ENCODE measurements around the gene LAMTOR3. TPM values are rescaled to one million over a fixed set of nuclear protein-coding genes. Genes with fewer than 3 reads are reported as not detected.
A peak's percentile ranks its signal among the peaks of the same experiment; 100 is the strongest.

The LAMTOR3 gene
- 10 to 100 TPM; 52.5 to 67.3 TPM for total RNA-seq
- 10 to 100 TPM; 65.8 to 85.0 TPM for polyA plus RNA-seq (ENCODE audit: insufficient read length in 2 of 2)
- long read RNA-seq, donor 1, full-length matches to known transcripts = 45 of 45 reads
- long read RNA-seq, donor 1, partial matches to known transcripts = 0 of 45 reads
- long read RNA-seq, donor 1, other reads (novel, unspliced or antisense) = 0 of 45 reads
- long read RNA-seq, donor 2, full-length matches to known transcripts = 25 of 25 reads
- long read RNA-seq, donor 2, partial matches to known transcripts = 0 of 25 reads
- long read RNA-seq, donor 2, other reads (novel, unspliced or antisense) = 0 of 25 reads
- long read RNA-seq, donor 3, full-length matches to known transcripts = 25 of 25 reads
- long read RNA-seq, donor 3, partial matches to known transcripts = 0 of 25 reads
- long read RNA-seq, donor 3, other reads (novel, unspliced or antisense) = 0 of 25 reads
- long read RNA-seq, donor 4, full-length matches to known transcripts = 63 of 69 reads
- long read RNA-seq, donor 4, partial matches to known transcripts = 6 of 69 reads
- long read RNA-seq, donor 4, other reads (novel, unspliced or antisense) = 0 of 69 reads

- 0% methylated on average over 14 of the region's 40 CpGs for WGBS (ENCODE audit: insufficient coverage)
- peaks cover 13% of the 10 kb centered on the region for H3K4me1 ChIP-seq (ENCODE audit: control insufficient read depth, insufficient read depth, low read length)
- peak; percentile 78 to 98 (median 84) for DNase-seq (ENCODE audit: low read depth in 4 of 6, low spot score in 6 of 6)
These were observed at the start of gene LAMTOR3 for GRCh38 chr4:99894161-99894997. Gene LAMTOR3 (minus strand): TSS chr4:99894427. CDS start chr4:99893963, 464 bp downstream.

DNA sequence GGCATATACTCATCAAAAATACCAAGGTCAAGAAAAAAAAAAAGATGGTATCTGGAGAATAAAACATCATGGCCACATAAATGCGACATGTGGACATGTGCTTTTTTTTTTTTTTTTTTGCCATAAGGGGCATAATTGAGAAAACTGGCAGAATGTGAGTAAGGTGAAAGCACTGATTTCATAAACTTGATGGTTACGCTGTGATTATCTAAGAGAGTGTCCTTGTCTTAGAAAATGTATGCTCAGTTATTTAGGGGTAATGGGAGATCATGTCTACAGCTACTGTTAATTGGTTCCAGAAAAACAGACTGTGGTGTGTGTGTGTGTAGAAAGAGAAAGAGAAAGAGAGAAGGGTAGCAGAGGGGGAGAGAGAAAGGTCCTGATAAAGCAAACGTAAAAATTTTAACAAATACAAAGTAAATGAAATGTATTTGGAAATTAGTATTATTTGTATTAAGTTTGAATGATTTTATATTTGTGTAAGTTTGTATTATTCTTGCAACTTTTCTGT is 44.1 kb upstream of the LAMTOR3 start:
- Histone ChIP-seq H3K4me3 (ENCODE audit: low read depth, low read length) (no peak overlapping the region), H3K4me1 (ENCODE audit: control insufficient read depth, insufficient read depth, low read length) (no peaks in the 10 kb centered on the region), H3K27ac (ENCODE audit: low read depth, low read length) (no peak overlapping the region), H3K36me3 (ENCODE audit: control insufficient read depth, insufficient read depth, low read length) (no peaks in the 10 kb centered on the region), H3K9me3 (ENCODE audit: control insufficient read depth, insufficient read depth, low read length) (peaks cover 7% of the 10 kb centered on the region), H3K27me3 (ENCODE audit: control insufficient read depth, insufficient read depth, low read length) (no peaks in the 10 kb centered on the region)
- 100% methylated on average over 2 of the region's 3 CpGs for WGBS (ENCODE audit: insufficient coverage)
- no peak for DNase-seq (ENCODE audit: low read depth in 4 of 6, low spot score in 6 of 6)

More at GRCh38 chr4:99894161-99894997, at the start of gene LAMTOR3:
- H3K9me3 ChIP-seq (ENCODE audit: control insufficient read depth, insufficient read depth, low read length) = no peaks in the 10 kb centered on the region
- H3K4me3 ChIP-seq (ENCODE audit: low read depth, low read length) = peak within 1 kb of the TSS; percentile 96
- no peaks in the 10 kb centered on the region for H3K36me3 ChIP-seq (ENCODE audit: control insufficient read depth, insufficient read depth, low read length)
- H3K27ac ChIP-seq (ENCODE audit: low read depth, low read length) = peak within 1 kb of the TSS; percentile 70
- H3K27me3 ChIP-seq (ENCODE audit: control insufficient read depth, insufficient read depth, low read length) = no peaks in the 10 kb centered on the region

DNA sequence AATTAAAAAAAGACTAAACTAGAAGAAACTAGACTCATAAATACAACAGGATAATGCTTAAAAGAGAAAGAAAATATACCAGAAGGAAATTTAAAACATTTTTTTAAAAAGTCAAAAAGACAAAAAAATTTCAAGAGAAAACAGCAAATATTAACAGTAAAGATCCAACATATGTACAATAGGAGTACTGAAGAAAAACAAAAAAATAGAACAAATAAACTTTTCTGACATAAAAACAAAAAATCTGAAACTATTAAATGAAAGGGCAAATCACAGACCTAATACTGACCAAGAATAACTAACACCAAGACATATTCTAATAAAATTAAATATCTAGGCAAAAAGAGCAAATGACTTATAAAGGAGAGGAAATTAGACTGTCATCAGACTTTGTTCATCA is 40.7 kb upstream of the LAMTOR3 start:
- Histone ChIP-seq H3K36me3 (ENCODE audit: control insufficient read depth, insufficient read depth, low read length) (no peaks in the 10 kb centered on the region), H3K4me1 (ENCODE audit: control insufficient read depth, insufficient read depth, low read length) (no peaks in the 10 kb centered on the region), H3K9me3 (ENCODE audit: control insufficient read depth, insufficient read depth, low read length) (peaks cover 7% of the 10 kb centered on the region), H3K4me3 (ENCODE audit: low read depth, low read length) (no peak overlapping the region), H3K27ac (ENCODE audit: low read depth, low read length) (no peak overlapping the region), H3K27me3 (ENCODE audit: control insufficient read depth, insufficient read depth, low read length) (no peaks in the 10 kb centered on the region)
- DNase-seq (ENCODE audit: low read depth in 4 of 6, low spot score in 6 of 6) = peak in 2 of 6 donors; percentile 1 to 4

DNA sequence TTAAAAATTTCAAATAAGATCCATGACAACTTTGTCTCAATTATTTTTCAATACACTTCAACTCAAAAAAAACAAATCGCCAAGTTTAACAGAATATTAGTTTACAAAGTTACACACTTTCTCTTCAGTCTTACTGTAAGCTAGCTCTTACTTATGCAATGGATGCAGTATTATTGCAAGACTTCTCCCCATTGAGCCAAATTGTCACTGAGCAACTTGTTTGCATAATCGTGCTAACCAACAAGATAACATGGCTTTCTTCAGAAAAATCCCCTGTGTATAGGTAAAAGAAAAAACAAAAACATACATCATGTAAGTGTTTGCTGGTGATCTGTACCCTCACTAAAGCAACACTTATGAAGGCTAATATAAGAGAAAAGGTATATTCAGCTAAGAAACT is 33.3 kb upstream of the LAMTOR3 start:
- Histone ChIP-seq H3K4me1 (ENCODE audit: control insufficient read depth, insufficient read depth, low read length) (no peaks in the 10 kb centered on the region), H3K9me3 (ENCODE audit: control insufficient read depth, insufficient read depth, low read length) (no peaks in the 10 kb centered on the region), H3K27ac (ENCODE audit: low read depth, low read length) (no peak overlapping the region), H3K27me3 (ENCODE audit: control insufficient read depth, insufficient read depth, low read length) (no peaks in the 10 kb centered on the region), H3K4me3 (ENCODE audit: low read depth, low read length) (no peak overlapping the region), H3K36me3 (ENCODE audit: control insufficient read depth, insufficient read depth, low read length) (no peaks in the 10 kb centered on the region)
- 100% methylated on average over 1 of the region's 2 CpGs for WGBS (ENCODE audit: insufficient coverage)
- no peak for DNase-seq (ENCODE audit: low read depth in 4 of 6, low spot score in 6 of 6)

DNA sequence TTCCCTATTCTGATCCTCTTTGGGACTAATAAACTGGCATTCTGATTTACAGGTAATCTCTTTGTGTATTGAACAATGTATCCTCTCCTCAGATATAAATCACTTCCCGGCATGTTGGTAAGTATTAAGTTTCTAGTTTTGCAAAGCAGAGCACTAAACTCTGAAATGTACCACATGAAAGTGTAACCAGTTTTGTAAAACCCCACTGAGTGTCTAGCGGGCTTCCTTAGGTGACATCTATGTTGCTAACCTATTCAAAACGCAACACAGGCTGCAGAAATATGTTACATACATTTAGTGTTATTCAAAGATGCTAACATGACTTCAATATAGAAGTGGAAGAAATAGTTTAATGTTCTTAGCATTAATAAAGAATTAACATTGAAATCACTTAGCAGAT is 26.9 kb upstream of the LAMTOR3 start:
- no CpG with 5 or more reads among the region's 3 CpGs for WGBS (ENCODE audit: insufficient coverage)
- Histone ChIP-seq H3K27ac (ENCODE audit: low read depth, low read length) (no peak overlapping the region), H3K4me1 (ENCODE audit: control insufficient read depth, insufficient read depth, low read length) (no peaks in the 10 kb centered on the region), H3K9me3 (ENCODE audit: control insufficient read depth, insufficient read depth, low read length) (no peaks in the 10 kb centered on the region), H3K36me3 (ENCODE audit: control insufficient read depth, insufficient read depth, low read length) (peaks cover 5% of the 10 kb centered on the region), H3K4me3 (ENCODE audit: low read depth, low read length) (no peak overlapping the region), H3K27me3 (ENCODE audit: control insufficient read depth, insufficient read depth, low read length) (no peaks in the 10 kb centered on the region)
- DNase-seq (ENCODE audit: low read depth in 4 of 6, low spot score in 6 of 6) = no peak

- no CpG with 5 or more reads among the region's 2 CpGs for WGBS (ENCODE audit: insufficient coverage)
These were observed 24.4 kb upstream of the LAMTOR3 start for GRCh38 chr4:99918656-99919055.

GRCh38 chr4:99917575-99917974 is 23.3 kb upstream of the LAMTOR3 start:
- Histone ChIP-seq H3K4me1 (ENCODE audit: control insufficient read depth, insufficient read depth, low read length) (no peaks in the 10 kb centered on the region), H3K4me3 (ENCODE audit: low read depth, low read length) (no peak overlapping the region), H3K9me3 (ENCODE audit: control insufficient read depth, insufficient read depth, low read length) (no peaks in the 10 kb centered on the region), H3K36me3 (ENCODE audit: control insufficient read depth, insufficient read depth, low read length) (peaks cover 5% of the 10 kb centered on the region), H3K27ac (ENCODE audit: low read depth, low read length) (no peak overlapping the region), H3K27me3 (ENCODE audit: control insufficient read depth, insufficient read depth, low read length) (no peaks in the 10 kb centered on the region)
- no CpG with 5 or more reads among the region's 3 CpGs for WGBS (ENCODE audit: insufficient coverage)
- no peak for DNase-seq (ENCODE audit: low read depth in 4 of 6, low spot score in 6 of 6)

More at GRCh38 chr4:99918656-99919055, 24.4 kb upstream of the LAMTOR3 start:
- no peak overlapping the region for H3K27ac ChIP-seq (ENCODE audit: low read depth, low read length)
- H3K36me3 ChIP-seq (ENCODE audit: control insufficient read depth, insufficient read depth, low read length) = peaks cover 5% of the 10 kb centered on the region
- H3K4me1 ChIP-seq (ENCODE audit: control insufficient read depth, insufficient read depth, low read length) = no peaks in the 10 kb centered on the region
- no peaks in the 10 kb centered on the region for H3K9me3 ChIP-seq (ENCODE audit: control insufficient read depth, insufficient read depth, low read length)
- no peak for DNase-seq (ENCODE audit: low read depth in 4 of 6, low spot score in 6 of 6)
- no peaks in the 10 kb centered on the region for H3K27me3 ChIP-seq (ENCODE audit: control insufficient read depth, insufficient read depth, low read length)
- no peak overlapping the region for H3K4me3 ChIP-seq (ENCODE audit: low read depth, low read length)

DNA sequence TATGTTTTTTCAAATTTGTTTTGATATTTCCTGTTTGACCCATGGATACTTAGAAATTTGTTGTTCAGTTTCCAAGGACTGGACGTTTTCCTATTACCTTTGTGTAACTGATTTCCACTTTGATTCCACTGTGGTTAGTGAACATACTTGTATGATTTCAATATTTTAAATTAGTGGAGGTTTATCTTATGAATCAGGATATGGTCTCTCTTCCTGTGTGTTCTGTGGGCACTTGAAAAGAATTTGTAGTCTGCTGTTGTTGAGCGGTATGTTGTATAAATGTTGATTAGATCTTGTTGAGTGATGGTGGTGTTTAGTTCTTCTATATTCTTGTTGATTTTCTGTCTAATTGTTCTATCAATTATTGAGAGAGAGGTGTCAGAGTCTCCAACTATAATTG is 21.2 kb upstream of the LAMTOR3 start:
- Histone ChIP-seq H3K27ac (ENCODE audit: low read depth, low read length) (no peak overlapping the region), H3K27me3 (ENCODE audit: control insufficient read depth, insufficient read depth, low read length) (no peaks in the 10 kb centered on the region), H3K9me3 (ENCODE audit: control insufficient read depth, insufficient read depth, low read length) (no peaks in the 10 kb centered on the region), H3K36me3 (ENCODE audit: control insufficient read depth, insufficient read depth, low read length) (peaks cover 5% of the 10 kb centered on the region), H3K4me1 (ENCODE audit: control insufficient read depth, insufficient read depth, low read length) (no peaks in the 10 kb centered on the region), H3K4me3 (ENCODE audit: low read depth, low read length) (no peak overlapping the region)
- 100% methylated on average over 1 of the region's 2 CpGs for WGBS (ENCODE audit: insufficient coverage)
- DNase-seq (ENCODE audit: low read depth in 4 of 6, low spot score in 6 of 6) = no peak

- WGBS (ENCODE audit: insufficient coverage) = 95% methylated on average over 8 of the region's 16 CpGs
These were observed 771 bp upstream of the LAMTOR3 start for GRCh38 chr4:99894998-99895397.

More at GRCh38 chr4:99894998-99895397, 771 bp upstream of the LAMTOR3 start:
- Histone ChIP-seq H3K9me3 (ENCODE audit: control insufficient read depth, insufficient read depth, low read length) (no peaks in the 10 kb centered on the region), H3K36me3 (ENCODE audit: control insufficient read depth, insufficient read depth, low read length) (no peaks in the 10 kb centered on the region), H3K27me3 (ENCODE audit: control insufficient read depth, insufficient read depth, low read length) (no peaks in the 10 kb centered on the region), H3K4me1 (ENCODE audit: control insufficient read depth, insufficient read depth, low read length) (peaks cover 13% of the 10 kb centered on the region), H3K4me3 (ENCODE audit: low read depth, low read length) (peak overlapping the region; percentile 66), H3K27ac (ENCODE audit: low read depth, low read length) (peak overlapping the region; percentile 70)
- no peak for DNase-seq (ENCODE audit: low read depth in 4 of 6, low spot score in 6 of 6)
